ENCODE data around the gene H2BW1.
"Not testable (repeated sequence)": the region's sequence is repeated elsewhere in the genome, so short reads cannot be mapped to it uniquely, and the experiment has no call there.

The H2BW1 gene, protein sequence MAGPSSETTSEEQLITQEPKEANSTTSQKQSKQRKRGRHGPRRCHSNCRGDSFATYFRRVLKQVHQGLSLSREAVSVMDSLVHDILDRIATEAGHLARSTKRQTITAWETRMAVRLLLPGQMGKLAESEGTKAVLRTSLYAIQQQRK

DNA sequence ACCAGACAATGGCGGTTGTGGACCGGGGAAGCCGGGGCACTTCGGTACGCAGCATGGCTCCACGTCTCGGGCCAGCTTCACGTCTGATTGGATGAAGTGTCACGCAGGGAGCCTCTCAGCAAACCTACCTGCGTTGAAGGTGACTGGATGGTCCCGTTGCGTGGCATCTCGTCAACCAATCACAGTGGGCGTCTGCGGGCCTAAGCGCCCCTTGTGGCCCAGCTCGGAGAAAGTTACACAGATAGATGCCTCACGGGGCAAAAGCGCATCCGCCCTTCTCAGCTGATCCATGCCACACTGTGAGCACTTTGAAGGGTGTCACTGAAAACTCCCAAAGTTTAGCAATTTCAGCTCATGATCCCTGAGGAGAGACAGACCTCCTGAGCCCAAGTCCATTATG, at the start of gene H2BW1:
H2BW1 (minus strand) TSS at position 103 of the 400 bp plus-strand sequence. CDS start 132 bp downstream, outside the sequence.
- no peak for DNase-seq

DNA sequence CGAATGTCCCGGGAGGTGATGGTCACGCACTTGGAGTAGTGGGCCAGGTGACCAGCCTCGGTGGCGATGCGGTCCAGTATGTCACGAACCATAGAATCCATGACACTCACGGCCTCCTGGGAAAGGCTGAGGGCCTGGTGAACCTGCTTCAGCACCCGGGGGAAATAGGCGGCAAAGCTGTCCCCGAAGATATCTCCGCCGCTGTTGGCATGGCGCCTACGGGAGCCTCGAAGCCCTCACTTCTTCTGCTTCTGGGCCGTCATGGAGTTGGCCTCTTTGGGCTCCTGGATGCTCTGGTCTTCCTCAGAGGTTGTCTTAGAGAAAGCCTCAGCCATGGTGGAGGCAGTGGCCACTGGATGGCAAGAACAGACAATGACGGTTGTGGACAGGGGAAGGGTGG, 49.1 kb upstream of the H2BW1 start:
- DNase-seq = not testable (repeated sequence)

DNA sequence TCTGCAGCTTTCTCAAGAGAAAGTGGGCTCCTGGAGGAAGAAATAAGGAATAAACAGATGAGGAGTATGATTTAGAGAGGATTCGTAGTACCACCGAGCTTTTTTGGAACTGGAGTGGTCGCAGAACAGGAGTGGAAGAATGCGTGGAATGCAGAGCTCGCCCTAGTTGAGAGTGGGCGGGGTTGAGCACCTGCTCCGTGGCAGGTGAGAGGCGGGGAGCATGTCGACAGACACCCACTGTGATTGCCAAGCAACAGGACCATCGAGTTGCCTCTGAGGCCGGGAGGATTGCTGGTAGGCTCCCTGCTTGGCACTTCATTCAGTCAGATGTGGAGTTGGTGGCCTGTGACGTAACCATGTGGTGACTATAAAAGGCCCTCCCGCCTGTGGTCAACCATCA, 41.4 kb upstream of the H2BW1 start:
- not testable (repeated sequence) for DNase-seq

DNA sequence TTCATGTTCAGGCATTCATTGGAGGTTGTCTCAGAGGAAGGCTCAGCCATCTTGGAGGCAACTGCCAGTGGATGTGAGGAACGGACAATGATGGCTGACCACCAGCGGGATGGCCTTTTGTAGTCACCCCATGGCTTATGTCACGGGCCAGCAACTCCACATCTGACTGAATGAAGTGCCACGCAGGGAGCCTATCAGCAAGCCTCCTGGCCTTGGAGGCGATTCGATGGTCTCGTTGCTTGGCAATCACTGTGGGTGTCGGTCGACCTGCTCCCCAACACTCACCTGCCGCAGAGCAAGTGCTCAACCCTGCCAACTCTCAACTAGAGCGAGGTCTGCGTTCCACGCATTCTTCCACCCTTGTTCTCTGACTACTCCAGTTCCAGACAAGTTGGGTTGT, 33.7 kb upstream of the H2BW1 start:
- DNase-seq = no peak

DNA sequence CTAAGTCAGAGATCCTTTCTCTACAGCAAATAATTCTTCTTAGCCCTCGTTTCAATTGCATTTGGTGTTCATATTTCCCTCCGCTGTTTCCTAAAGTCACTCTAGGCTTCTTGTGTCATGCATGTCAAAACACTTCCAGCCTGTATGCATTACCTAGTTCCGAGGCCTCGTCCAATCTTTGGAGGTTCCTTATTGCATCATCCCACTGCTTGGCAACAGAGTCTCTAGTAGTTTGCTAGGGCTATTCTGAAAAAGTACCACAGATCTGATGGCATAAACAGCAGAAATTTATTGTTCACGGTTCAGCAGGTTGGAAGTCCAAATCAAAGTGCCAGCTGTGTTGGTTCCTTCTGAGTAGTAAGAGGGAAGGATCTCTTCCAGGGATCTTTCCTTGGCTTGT, 32.1 kb upstream of the H2BW1 start:
- no peak for DNase-seq

DNA sequence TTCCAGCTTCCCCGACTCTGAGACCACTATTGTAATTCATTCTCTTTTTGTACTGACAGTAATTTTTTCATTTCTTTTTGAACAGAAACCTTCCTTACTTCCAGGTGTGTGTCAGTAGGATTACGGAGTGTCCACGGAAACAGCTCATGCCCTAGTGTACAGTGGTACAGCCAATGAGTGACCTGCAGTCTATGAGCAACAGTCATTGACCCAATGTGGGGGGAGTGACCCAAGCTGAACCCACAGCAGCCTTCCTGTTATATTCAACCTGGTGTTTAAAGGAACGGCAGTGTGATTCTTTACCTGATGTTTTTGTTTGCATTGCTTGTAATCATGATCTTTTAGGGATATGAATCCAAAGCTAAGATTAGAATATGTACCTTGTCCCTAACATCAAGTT, 27.5 kb upstream of the H2BW1 start:
- no peak for DNase-seq

DNA sequence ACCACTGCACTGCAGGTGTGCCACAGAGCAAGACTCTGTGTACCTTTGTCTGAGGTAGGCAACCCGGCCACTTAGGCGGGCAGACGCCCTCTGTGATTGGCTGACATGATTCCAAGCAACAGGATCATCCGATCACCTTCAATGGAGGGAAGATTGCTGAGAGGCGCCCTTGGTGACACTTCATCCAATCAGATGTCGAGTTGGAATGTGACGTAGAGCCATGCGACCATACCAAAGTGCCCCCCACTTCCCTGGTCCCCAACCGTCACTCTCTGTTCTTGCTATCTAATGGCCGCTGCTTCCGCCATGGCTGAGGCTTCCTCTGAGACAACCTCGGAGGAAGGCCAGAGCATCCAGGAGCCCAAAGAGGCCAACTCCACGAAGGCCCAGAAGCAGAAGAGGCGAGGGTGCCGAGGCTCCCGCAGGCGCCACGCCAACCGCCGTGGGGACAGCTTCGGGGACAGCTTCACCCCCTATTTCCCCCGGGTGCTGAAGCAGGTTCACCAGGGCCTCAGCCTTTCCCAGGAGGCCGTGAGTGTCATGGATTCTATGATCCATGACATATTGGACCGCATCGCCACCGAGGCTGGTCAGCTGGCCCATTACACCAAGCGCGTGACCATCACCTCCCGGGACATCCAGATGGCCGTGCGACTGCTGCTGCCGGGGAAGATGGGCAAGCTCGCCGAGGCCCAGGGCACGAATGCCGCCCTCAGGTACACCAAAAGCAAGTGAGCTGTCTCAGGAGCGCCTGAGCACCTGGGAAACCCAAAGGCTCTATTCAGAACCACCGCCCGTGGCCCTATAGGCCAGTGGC, 26.4 kb upstream of the H2BW1 start, which contains the start of gene H2BW2:
H2BW2 (plus strand) TSS at position 268 of the 817 bp plus-strand sequence; CDS start at position 307, 39 bp downstream.
- no peak for DNase-seq

DNA sequence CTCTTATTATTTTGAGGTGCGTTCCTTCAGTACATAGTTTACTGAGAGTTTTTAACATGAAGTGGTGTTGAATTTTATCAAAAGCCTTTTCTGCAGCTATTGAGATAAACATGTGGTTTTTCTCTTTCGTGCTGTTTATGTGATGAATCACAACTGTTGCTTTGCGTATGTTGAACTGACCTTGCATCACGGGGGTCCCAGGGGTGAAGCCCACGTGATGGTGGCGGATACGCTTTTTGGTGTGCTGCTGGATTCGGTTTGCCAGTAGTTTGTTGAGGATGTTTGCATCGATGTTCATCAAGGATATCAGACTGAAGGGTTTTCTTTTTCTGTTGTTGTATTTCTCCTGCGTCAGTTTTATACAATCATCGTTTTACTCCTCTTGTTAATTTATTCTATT, 4.6 kb upstream of the H2BW1 start:
- DNase-seq = no peak

DNA sequence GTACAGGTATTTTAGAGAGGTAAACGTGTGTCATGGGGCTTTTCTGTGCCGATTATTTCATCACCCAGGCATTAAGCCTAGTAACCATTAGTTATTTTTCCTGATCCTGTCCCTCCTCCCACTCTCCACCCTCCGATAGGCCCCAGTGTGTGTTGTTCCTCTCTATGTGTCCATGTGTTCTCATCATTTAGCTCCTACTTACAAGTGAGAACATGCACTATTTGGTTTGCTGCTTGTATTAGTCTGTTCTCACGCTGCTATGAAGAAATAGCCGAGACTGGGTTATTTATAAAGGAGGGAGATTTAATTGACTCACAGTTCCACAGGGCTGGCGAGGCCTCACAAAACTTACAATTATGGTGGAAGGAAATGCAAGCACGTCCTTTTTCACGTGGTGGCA, 2.1 kb upstream of the H2BW1 start:
- not testable (repeated sequence) for DNase-seq

DNA sequence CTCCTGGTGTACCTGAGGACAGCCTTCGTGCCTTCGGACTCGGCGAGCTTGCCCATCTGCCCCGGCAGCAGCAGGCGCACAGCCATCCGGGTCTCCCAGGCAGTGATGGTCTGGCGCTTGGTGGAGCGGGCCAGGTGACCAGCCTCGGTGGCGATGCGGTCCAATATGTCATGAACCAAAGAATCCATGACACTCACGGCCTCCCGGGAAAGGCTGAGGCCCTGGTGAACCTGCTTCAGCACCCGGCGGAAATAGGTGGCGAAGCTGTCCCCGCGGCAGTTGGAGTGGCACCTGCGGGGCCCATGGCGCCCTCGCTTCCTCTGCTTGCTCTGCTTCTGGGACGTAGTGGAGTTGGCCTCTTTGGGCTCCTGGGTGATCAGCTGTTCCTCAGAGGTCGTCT, 350 bp downstream of the H2BW1 start:
- DNase-seq = no peak

DNA sequence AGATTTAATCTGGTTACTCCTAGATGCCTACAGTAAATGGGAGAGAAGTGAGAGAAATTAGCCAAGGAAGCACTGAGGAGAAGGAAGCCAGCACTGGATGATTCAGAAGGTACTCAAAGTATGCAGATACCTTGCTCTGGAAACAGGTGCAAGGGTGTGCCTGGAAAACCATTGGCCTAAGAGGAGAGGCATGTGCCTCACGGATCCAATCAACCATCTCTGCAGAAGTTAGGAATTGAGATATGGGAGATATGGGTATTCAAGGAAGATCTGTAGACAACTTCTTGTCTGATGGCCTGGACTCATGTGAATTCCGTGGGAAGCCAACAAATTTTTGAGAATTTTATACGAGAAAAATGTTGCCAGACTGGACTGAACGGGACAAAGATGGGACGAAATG, 4.7 kb downstream of the H2BW1 start:
- no peak for DNase-seq

DNA sequence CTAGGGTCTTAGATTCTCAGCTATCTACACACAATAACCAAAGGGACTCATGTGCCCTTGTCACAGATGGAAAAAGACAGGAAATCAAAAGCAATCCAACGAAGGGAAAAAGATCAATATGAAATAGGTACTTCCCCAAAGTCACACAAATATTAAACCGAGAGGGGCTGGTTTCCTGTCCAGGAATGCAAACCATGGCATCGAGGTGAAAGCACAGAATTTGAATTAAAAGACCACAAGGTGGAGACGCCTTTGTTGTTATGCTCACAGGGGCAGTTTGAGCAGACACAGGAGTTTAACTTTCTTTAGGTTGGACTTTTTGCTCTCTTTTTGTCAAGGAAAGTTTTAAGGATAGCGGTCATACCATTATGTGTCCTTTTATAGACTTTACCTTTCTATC, 14.3 kb downstream of the H2BW1 start:
- DNase-seq = no peak

DNA sequence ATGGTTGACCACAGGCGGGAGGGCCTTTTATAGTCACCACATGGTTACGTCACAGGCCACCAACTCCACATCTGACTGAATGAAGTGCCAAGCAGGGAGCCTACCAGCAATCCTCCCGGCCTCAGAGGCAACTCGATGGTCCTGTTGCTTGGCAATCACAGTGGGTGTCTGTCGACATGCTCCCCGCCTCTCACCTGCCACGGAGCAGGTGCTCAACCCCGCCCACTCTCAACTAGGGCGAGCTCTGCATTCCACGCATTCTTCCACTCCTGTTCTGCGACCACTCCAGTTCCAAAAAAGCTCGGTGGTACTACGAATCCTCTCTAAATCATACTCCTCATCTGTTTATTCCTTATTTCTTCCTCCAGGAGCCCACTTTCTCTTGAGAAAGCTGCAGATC, 30.0 kb downstream of the H2BW1 start:
- DNase-seq = not testable (repeated sequence)

DNA sequence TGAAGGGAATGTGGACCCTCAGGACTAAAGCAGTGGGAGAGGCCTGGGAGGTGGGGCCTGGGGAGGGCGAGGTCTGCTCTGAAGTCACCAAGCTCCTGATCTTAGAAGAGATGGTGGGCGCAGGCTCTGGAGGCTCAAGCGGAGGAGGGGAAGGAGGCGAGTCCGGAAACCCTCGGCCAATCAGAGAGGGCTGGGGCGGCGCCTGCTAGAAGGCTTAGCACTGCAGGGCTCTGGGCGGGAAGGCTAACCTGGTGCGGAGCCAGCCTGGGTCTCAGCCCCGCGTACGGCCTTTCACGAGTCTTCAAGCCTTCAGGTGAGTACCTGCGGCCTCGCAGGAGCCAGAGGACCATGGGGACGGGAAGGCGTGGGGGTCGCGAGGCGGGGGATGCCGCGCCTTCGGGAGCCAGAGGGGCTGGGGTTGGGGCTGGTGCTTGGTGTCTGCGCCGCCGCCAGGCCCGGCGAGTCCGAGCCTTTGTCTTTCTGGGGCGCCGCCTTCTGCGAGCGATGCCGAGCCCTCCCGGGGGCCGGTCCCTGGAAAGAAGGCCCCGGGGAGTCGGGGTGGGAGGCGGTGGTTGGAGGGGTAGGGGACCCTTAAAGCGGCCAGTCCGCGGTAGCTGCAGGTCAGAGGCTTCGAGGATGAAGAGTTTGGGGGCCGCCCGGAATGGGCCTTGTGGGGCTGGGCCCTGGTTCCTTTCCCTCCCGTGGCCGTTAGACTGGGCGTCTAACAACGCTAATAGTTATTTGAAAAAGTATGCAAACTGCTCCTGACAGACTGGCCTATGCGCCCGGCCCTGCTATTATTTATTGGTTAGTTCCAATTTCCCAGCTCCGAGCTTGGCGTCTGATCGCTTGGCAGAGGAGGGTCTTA, 50.9 kb downstream of the H2BW1 start, which contains the start of gene TMSB15B:
TMSB15B (plus strand) TSS at position 217 of the 868 bp plus-strand sequence.
- not testable (repeated sequence) for DNase-seq
